Activated CD4-positive, alpha-beta memory T cell treated with anti-CD3 and anti-CD28 coated beads for 36 hours (primary cell): Measurements from ENCODE around the gene GYG1. TPM values are rescaled to one million over a fixed set of nuclear protein-coding genes. Genes with fewer than 3 reads are reported as not detected.

Experiments used
- CTCF ChIA-PET: fragments of 350-600 bp; sonication (Branson Sonifier 250); formaldehyde crosslinking; loops from one replicate; lab custom pipeline; 2021; ENCODE audit warnings: antibody characterized with exemption, inconsistent platforms; lab: Charles Lee
- POLR2A ChIA-PET: fragments of 350-600 bp; sonication (Branson Sonifier 250); formaldehyde crosslinking; loops from one replicate; lab custom pipeline; 2021; ENCODE audit warnings: antibody characterized with exemption; lab: Charles Lee
- DNase-seq: peaks from one replicate; pipeline ENCODE4 v3.0.0-alpha.2; 2020
- H3K27ac Mint-ChIP-seq: one replicate; pipeline ENCODE4 v1.8.0; 2021; ENCODE audit warnings: mixed read lengths
- H3K27me3 Mint-ChIP-seq: one replicate; pipeline ENCODE4 v1.8.0; 2021; ENCODE audit warnings: mixed read lengths
- H3K36me3 Mint-ChIP-seq: one replicate; pipeline ENCODE4 v1.8.0; 2021; ENCODE audit warnings: mixed read lengths
- H3K4me1 Mint-ChIP-seq: one replicate; pipeline ENCODE4 v1.8.0; 2021; ENCODE audit warnings: low read depth, mixed read lengths
- H3K4me3 Mint-ChIP-seq: one replicate; pipeline ENCODE4 v1.8.0; 2021; ENCODE audit warnings: mild to moderate bottlenecking, mixed read lengths
- H3K9me3 Mint-ChIP-seq: one replicate; pipeline ENCODE4 v1.8.0; 2021; ENCODE audit warnings: mixed read lengths
- intact Hi-C: fragments of 100-400 bp; cut with micrococcal nuclease; formaldehyde crosslinking; loops from one replicate; pipeline ENCODE4 v1.15.1; 2023
- total RNA-seq, 2 experiments: library from RNA; stranded (reverse); gene quantifications; one replicate each; pipeline ENCODE4 v1.2.3, GENCODE V29; 2021

Gene GYG1
- 10 to 100 TPM; 21.5 to 22.1 TPM for total RNA-seq

DNA sequence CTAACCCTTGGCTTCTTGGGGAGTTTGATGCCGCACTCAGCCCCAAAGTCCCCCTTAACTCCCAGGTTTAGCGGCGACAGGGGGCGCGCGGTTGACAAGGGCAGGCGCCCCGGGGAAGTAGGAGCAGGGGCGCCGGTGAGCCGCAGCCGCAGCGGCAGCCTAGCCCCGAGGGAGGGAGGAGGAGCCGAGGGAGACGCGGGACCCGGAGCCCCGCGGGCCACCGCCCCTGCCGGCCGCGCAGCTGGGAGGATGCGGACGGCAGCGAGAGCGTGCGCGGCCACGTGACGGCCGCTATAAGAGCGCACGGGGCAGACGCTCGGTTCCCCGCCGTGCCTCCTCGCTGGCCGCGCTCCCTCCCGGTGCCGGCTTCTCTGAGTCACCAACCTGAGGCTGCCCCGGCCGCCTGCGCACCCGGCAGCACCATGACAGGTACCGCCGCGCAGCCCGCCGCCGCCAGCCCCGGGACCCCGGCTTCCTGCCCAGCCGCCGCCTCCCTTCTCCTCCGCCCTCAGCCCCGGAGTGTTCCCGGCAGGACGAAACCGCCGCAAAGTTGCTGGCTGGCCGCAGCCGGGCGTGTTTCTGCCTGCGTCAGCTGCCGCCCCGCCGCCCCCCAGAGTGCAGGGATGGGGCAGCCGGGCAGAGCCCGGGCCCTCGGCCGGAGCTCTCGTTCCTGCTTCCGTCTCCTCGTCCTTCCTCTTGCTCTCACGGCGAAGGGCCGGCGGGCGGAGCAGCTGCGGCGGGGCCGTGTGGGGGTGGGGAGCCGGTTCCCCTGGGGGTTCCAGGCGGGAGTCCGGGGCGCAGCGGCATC, at the start of gene GYG1:
Gene GYG1 (plus strand): TSS at position 322 of the 808 bp plus-strand sequence. CDS start 101 bp downstream, at position 423.
- Mint-ChIP-seq H3K36me3 (peaks cover 13% of the 10 kb centered on the region), H3K9me3 (no peaks in the 10 kb centered on the region), H3K4me1 (peaks cover 30% of the 10 kb centered on the region), H3K27ac (peak within 1 kb of the TSS; percentile 77), H3K27me3 (no peaks in the 10 kb centered on the region), H3K4me3 (peak within 1 kb of the TSS; percentile 68)
- CTCF ChIA-PET: interaction anchor here (1.2 to 2.4 kb wide), 3 partner anchors 11 to 129 kb away, joined by 3 to 6 read pairs (median 4); no protein-coding TSS in a partner anchor
- intact Hi-C loops: loop anchor here (1.0 to 2.0 kb wide), 4 partner anchors 13 to 138 kb away; partner anchors contain the start of gene HPS3
- POLR2A ChIA-PET: interaction anchor here (1.0 to 1.5 kb wide), 8 partner anchors 11 to 139 kb away, joined by 3 to 6 read pairs (median 3); no protein-coding TSS in a partner anchor
- peak; percentile 82 for DNase-seq

DNA sequence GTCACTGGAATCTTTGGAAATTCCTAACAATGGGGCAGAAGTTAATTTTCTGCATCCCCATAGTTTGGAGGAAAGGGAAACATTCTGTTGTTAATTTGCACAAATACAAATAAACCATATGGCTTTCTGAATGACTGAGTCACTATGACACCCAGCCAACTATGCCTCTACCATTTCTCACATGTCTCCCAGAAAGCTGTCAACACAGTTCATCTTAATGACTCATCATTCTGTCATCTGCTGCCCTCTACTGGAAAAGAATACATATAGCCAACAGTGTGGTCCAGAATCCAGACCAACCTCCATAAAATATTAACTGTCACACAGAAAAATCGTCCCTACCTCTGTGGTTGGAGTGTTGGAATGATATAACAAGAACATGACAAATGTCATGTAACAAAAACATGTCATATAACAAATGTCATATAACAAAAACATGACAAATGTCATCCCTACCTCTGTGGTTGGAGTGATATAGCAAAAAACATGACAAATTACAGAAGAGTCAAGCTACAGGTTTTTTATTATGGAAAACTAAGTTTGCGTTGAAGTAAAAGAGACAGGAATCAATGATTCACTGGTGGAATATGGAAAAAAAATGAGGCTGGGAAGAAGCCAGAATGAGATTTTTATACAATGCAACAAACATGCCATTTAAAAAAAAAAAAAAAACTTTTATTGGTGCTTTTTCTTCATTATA, 47.7 kb upstream of the GYG1 start:
- Mint-ChIP-seq H3K4me1 (no peaks in the 10 kb centered on the region), H3K9me3 (no peaks in the 10 kb centered on the region), H3K4me3 (no peak overlapping the region), H3K27ac (no peak overlapping the region), H3K36me3 (no peaks in the 10 kb centered on the region), H3K27me3 (peaks cover 1% of the 10 kb centered on the region)
- intact Hi-C loops: loop anchor here (1.0 to 10.0 kb wide), 4 partner anchors 82 to 636 kb away; no protein-coding TSS in a partner anchor
- CTCF ChIA-PET: interaction anchor here (0.5 to 6.7 kb wide), 5 partner anchors 11 to 510 kb away, joined by 3 to 96 read pairs (median 7); no protein-coding TSS in a partner anchor
- POLR2A ChIA-PET: no interaction called here
- no peak for DNase-seq

DNA sequence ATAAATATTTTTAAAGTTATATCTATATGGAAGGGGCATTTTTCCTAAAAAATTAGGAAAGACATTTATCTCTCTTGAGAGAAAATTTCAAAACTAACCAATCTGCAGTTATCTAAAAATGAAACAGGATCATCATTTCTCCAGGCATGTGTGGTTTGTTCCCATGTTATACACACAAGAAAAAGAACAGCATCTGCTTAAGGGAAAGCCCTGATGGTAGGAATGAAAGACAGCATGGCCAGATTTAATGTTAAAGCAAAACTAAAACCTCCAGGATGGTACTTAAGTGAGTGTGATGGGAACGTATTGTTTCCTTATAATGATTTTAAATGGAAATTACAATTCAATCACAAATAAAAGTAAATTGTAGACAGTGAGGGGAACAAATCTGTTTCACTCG, 46.2 kb upstream of the GYG1 start:
- no peak for DNase-seq
- Mint-ChIP-seq H3K4me1 (no peaks in the 10 kb centered on the region), H3K27me3 (no peaks in the 10 kb centered on the region), H3K9me3 (no peaks in the 10 kb centered on the region), H3K27ac (no peak overlapping the region), H3K4me3 (no peak overlapping the region), H3K36me3 (no peaks in the 10 kb centered on the region)
- CTCF ChIA-PET: interaction anchor here (0.8 to 6.7 kb wide), 4 partner anchors 9 to 84 kb away, joined by 3 to 96 read pairs (median 14); no protein-coding TSS in a partner anchor
- intact Hi-C loops: loop anchor here (10.0 kb wide), 1 partner anchor 570 kb away; no protein-coding TSS in a partner anchor
- POLR2A ChIA-PET: no interaction called here

DNA sequence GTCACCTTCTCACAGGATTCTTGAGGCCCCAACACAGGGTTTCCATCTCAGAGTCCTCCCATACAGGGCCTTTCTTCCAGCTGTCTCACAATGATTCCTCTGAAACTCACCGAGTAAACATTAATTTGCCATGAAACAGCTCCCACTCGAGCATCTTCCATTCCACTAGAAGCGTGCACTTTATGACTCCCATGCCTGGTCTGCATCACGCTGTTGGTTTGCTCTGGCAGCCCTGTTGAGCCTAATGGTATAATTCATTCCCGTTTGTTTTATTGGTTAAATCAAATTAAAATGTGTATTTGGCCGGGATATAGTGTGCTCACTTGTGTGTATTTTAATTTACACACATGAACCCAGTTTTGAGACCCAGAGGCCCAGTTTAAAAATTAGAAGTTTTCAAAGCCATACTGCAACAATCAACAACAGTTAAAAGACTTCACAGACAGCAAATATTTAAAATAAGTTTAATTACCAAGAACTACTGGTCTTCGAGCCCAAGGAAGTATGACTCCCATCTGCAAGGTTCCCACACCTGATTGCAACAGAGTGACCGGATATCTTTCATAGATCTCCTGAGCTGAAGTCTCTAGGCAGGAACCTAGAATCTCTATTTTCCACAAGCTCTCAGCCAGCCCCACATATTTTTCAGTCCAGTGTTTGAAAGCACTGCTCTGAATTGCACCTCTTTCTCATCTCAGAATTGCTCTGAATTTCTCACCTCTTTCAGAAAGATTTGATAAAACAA, 42.3 kb upstream of the GYG1 start:
- intact Hi-C loops: loop anchor here (10.0 kb wide), 1 partner anchor 574 kb away; no protein-coding TSS in a partner anchor
- no peak for DNase-seq
- Mint-ChIP-seq H3K27ac (no peak overlapping the region), H3K27me3 (no peaks in the 10 kb centered on the region), H3K4me3 (no peak overlapping the region), H3K9me3 (no peaks in the 10 kb centered on the region), H3K36me3 (no peaks in the 10 kb centered on the region), H3K4me1 (no peaks in the 10 kb centered on the region)
- CTCF ChIA-PET: interaction anchor here (0.6 to 1.9 kb wide), 8 partner anchors 10 to 1567 kb away, joined by 3 to 17 read pairs (median 4); no protein-coding TSS in a partner anchor
- POLR2A ChIA-PET: no interaction called here

DNA sequence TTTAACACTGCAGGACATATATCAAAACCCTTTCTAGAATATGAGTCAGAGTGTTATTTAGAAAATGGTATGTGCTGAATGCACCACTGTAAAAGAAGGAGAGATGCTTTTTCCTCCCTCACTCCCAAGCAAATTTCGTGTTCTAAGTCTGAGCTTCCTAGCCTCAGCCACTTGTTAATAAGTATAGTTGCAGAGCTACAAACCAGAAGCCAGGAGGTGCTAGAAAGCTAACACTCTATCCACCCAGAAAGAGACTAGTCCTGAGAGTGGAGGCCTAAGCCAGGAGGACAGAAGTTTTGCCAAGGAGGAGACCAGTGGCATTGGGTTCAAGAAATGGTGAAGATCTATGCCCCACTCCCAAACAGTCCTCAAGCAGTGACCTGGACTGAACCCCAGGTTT, 40.5 kb upstream of the GYG1 start:
- Mint-ChIP-seq H3K27ac (no peak overlapping the region), H3K36me3 (no peaks in the 10 kb centered on the region), H3K4me1 (no peaks in the 10 kb centered on the region), H3K9me3 (no peaks in the 10 kb centered on the region), H3K4me3 (no peak overlapping the region), H3K27me3 (no peaks in the 10 kb centered on the region)
- ChIA-PET POLR2A (no interaction called here), CTCF (interaction anchor here (0.6 to 1.6 kb wide), 8 partner anchors 12 to 323 kb away, joined by 3 to 6 read pairs (median 3); partner anchors contain the start of gene HPS3)
- intact Hi-C loops: loop anchor here (10.0 kb wide), 1 partner anchor 534 kb away; no protein-coding TSS in a partner anchor
- no peak for DNase-seq

DNA sequence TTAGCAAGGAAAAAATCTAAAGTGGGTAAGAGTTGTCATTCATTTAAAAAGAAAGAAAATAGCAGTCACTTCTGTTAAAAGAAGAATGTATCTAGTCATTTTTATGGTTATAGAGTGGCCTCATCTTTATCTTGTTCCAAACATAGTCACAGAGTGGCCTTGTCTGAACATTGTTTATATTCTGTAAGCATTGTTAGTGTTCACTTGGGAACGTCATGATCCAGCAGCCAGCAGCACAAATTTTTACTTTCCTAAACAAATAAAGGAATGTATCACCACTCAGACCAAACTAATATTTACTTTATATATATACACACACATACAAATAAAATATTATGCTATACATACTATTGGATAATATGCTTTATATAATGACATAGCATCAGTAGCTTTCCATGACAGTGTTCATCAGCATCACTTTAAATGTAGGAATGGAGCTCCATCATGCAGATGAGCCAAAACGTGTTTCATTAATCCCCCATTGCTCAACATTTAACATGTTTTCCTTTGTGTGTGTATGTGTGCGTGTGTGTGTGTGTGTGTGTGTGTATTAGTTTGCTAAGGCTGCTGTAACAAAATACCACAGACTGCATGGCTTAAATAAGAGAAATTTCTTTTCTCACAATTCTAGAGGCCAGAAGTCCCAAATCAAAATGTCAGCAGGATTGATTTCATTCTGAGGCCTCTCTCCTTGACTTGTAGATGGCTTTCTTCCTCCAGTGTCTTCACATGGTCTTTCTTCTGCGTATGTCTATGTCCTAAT, 39.6 kb upstream of the GYG1 start:
- no peaks in the 10 kb centered on the region for H3K36me3 Mint-ChIP-seq
- no peak for DNase-seq
- intact Hi-C loops: loop anchor here (10.0 kb wide), 1 partner anchor 533 kb away; no protein-coding TSS in a partner anchor
- ChIA-PET POLR2A (no interaction called here), CTCF (interaction anchor here (1.6 to 6.4 kb wide), 2 partner anchors 168 to 322 kb away, joined by 6 to 70 read pairs; no protein-coding TSS in a partner anchor)
- H3K4me1 Mint-ChIP-seq: no peaks in the 10 kb centered on the region
- no peak overlapping the region for H3K27ac Mint-ChIP-seq
- H3K27me3 Mint-ChIP-seq: no peaks in the 10 kb centered on the region
- no peaks in the 10 kb centered on the region for H3K9me3 Mint-ChIP-seq
- H3K4me3 Mint-ChIP-seq: no peak overlapping the region

DNA sequence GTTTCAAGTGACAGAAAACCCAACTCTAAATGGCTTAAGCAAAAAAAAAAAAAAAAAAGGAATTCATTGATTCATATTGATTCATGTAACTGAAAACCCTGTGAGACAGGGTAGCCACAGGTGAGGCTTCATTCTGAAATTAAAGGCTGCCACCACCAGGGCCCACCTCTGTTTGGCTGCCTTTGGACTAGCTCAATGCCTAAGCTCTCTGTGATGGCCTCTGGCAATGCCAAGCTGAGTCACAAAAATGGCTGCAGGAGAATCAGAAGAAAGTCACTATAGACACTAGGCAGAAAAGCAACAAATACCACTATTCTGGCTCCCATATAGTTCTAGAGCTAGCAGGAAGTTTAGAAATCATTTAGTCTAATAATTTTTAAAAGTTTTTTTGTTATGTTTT, 38.2 kb upstream of the GYG1 start:
- Mint-ChIP-seq H3K36me3 (no peaks in the 10 kb centered on the region), H3K9me3 (no peaks in the 10 kb centered on the region), H3K4me3 (no peak overlapping the region), H3K27me3 (no peaks in the 10 kb centered on the region), H3K4me1 (peaks cover 9% of the 10 kb centered on the region), H3K27ac (no peak overlapping the region)
- ChIA-PET POLR2A (no interaction called here), CTCF (interaction anchor here (0.6 to 6.4 kb wide), 6 partner anchors 8 to 903 kb away, joined by 3 to 70 read pairs (median 13); no protein-coding TSS in a partner anchor)
- intact Hi-C loops: loop anchor here (10.0 kb wide), 1 partner anchor 532 kb away; no protein-coding TSS in a partner anchor
- DNase-seq: no peak

DNA sequence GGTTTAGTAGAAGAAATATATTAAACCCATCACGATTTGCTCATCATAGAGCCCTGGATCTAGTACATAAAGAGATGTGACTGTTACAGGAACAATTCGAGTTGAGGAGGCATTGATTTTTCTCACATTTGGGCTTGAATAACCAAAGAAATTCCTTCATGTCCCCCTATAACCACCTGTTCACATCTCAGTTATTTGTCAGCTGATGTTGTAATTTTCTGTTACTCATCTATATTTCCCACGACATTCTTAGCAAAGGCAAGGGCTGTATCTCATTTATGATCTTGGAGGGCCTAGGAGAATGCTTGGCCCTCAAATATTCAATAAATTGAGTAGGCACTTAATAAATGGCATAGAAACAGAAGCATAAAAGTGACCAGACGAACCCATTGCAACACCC, 36.4 kb upstream of the GYG1 start:
- intact Hi-C loops: loop anchor here (1.0 to 10.0 kb wide), 3 partner anchors 165 to 530 kb away; no protein-coding TSS in a partner anchor
- ChIA-PET CTCF (interaction anchor here (0.6 to 6.4 kb wide), 21 partner anchors 10 to 327 kb away, joined by 3 to 70 read pairs (median 4); partner anchors contain the start of gene HPS3), POLR2A (no interaction called here)
- H3K27me3 Mint-ChIP-seq: no peaks in the 10 kb centered on the region
- H3K4me1 Mint-ChIP-seq: peaks cover 9% of the 10 kb centered on the region
- H3K9me3 Mint-ChIP-seq: no peaks in the 10 kb centered on the region
- no peaks in the 10 kb centered on the region for H3K36me3 Mint-ChIP-seq
- no peak overlapping the region for H3K4me3 Mint-ChIP-seq
- no peak for DNase-seq
- no peak overlapping the region for H3K27ac Mint-ChIP-seq

DNA sequence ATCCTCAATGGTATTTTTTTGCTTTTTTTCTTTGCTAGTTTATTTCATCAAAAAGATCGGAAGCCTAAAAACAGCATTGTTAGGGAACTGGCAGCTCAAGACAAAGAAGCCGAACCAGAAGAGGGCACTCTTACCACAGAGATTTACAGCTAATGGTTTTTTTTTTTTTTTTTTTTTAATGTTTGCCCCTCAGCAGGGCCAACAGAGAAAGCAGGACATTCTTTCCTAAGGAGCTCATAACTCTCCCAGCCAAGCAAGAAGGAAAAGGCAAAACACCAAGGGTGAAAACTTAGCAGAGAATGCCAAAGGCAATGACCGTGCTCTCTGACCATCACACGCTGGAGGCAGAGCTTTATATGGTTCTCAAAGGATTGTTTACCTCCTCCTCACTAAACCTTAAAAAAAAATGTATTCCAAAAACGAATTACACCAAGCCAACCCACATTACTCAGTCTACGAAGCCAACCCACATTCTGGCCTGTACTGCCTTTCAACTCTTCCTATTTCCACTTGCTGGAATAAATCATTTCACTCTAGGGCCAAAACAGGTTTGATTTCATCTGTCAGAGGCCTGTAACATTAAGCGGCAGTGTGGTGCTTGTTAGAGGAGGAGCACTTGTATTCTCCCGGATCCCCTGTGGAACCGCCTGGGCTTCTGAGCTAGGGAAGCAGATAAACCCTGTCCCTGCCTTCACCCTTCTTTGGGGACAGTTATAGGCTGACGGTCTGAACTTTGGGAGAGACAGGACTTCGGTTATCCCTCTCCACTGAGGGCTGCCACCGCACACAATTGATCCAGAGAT, 35.6 kb upstream of the GYG1 start:
- intact Hi-C loops: loop anchor here (1.0 to 10.0 kb wide), 3 partner anchors 165 to 529 kb away; no protein-coding TSS in a partner anchor
- Mint-ChIP-seq H3K27me3 (no peaks in the 10 kb centered on the region), H3K4me1 (peaks cover 9% of the 10 kb centered on the region), H3K4me3 (no peak overlapping the region), H3K36me3 (no peaks in the 10 kb centered on the region), H3K9me3 (no peaks in the 10 kb centered on the region), H3K27ac (no peak overlapping the region)
- ChIA-PET POLR2A (no interaction called here), CTCF (interaction anchor here (0.6 to 6.4 kb wide), 26 partner anchors 9 to 1653 kb away, joined by 3 to 70 read pairs (median 4); partner anchors contain the start of gene HPS3)
- DNase-seq: no peak

DNA sequence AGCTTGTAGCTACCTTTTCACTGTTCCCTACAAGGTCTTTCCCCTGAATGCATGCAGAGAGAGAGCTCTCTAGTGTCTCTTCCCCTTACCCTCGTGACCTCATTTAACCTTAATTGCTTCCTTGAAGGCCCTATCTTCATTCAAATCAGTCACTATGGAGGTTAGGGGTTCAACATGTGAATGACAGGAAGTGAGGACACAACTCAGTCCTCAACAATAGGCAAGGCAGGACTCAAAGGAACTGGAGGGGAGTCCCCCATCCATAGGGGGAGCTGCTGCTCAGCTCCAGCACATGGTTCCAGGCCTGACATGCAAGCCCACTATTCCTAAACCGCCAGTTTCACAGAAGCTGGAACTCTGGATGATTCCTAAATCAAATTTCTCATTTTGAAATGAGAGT, 33.8 kb upstream of the GYG1 start:
- Mint-ChIP-seq H3K27ac (no peak overlapping the region), H3K36me3 (no peaks in the 10 kb centered on the region), H3K27me3 (peaks cover 6% of the 10 kb centered on the region), H3K4me1 (peaks cover 9% of the 10 kb centered on the region), H3K4me3 (no peak overlapping the region), H3K9me3 (no peaks in the 10 kb centered on the region)
- intact Hi-C loops: loop anchor here (1.0 to 10.0 kb wide), 2 partner anchors 129 to 527 kb away; partner anchors contain the start of gene HLTF
- ChIA-PET POLR2A (no interaction called here), CTCF (interaction anchor here (0.5 to 6.4 kb wide), 5 partner anchors 10 to 795 kb away, joined by 3 to 70 read pairs (median 3); no protein-coding TSS in a partner anchor)
- peak; percentile 19 for DNase-seq
